SK-N-MC (cell line): ENCODE measurements around the gene LENEP.

ENCODE experiments used
- EZH2 ChIP-seq: fragments of 200-600 bp; sonication (generic); IDR thresholded peaks from one replicate; pipeline ENCODE4 v1.6.1; 2017; ENCODE audit warnings: antibody characterized with exemption
- POLR2AphosphoS5 ChIP-seq: IDR thresholded peaks from 2 replicates; pipeline ENCODE4 v1.6.1; 2012; ENCODE audit warnings: mild to moderate bottlenecking, low read depth, low read length, borderline replicate concordance

GRCh38 chr1:155014709-155015508 is 21.5 kb downstream of the LENEP start:
- TF ChIP-seq EZH2 (no peak), POLR2AphosphoS5 (no peak)
